ENCODE data around the gene ZNF24. TPM values are rescaled to one million over a fixed set of nuclear protein-coding genes. Genes with fewer than 3 reads are reported as not detected.

ZNF24 gene
- total and polyA plus RNA-seq, 2 experiments from 2014 or later = 23.6 to 32.3 TPM

DNA sequence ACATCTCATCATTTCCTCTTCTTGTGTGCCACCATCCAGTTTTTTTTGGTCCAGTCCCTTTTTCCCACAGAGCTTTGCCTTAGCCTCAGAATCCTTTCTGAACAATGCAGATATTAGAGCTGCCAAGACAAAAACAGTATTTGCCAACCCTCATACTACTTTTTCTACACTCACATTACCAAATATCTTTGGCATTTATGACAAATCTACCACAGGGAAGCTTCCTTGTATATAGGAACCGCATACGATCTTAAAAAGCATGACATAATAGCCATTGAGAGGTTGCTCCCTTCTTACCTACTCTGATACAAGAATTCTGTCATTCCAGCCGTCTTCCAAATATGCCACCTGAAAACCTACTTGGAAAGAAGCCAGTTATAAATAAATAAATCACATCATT lies 9.4 kb downstream of the ZNF24 start:
- Histone ChIP-seq H3K4me3 (no peak overlapping the region), H3K36me3 (ENCODE audit: low read depth) (peaks cover 74% of the 10 kb centered on the region), H3K79me2 (ENCODE audit: insufficient read depth) (peaks cover 49% of the 10 kb centered on the region), H3K4me1 (ENCODE audit: insufficient read depth) (no peaks in the 10 kb centered on the region), H3K9me3 (ENCODE audit: low read depth) (no peaks in the 10 kb centered on the region), H3K4me2 (ENCODE audit: unreplicated experiment) (no peak overlapping the region), H3K27ac (peak overlapping the region; percentile 11; the same call in 1 of the 2 replicates), H3K27me3 (replicated peaks; ENCODE audit: insufficient read depth) (no peaks in the 10 kb centered on the region), H3F3A (ENCODE audit: insufficient read depth) (peaks cover 46% of the 10 kb centered on the region), H2AFZ (no peak overlapping the region), H4K20me1 (ENCODE audit: insufficient read depth) (no peaks in the 10 kb centered on the region), H3K9me2 (ENCODE audit: insufficient read depth) (no peaks in the 10 kb centered on the region), H3K9ac (no peak overlapping the region)
- 75 to 80% methylated on average over 3 of the region's 3 CpGs for WGBS, 2 experiments (ENCODE audit: low coverage in 1 of 2, low lambda C conversion rate in 2 of 2, missing lambda C conversion rate in 2 of 2)
- TF ChIP-seq EZH2phosphoT487 (IDR thresholded peaks at IDR 0.05; ENCODE audit: insufficient read depth, low read depth) (no peak), EZH2 (IDR thresholded peaks at IDR 0.05; ENCODE audit: insufficient read depth, poor library complexity, severe bottlenecking) (no peak)
- in situ Hi-C loops (cut with MboI) = no loop called here
- peak; percentile 73 for DNase-seq

DNA sequence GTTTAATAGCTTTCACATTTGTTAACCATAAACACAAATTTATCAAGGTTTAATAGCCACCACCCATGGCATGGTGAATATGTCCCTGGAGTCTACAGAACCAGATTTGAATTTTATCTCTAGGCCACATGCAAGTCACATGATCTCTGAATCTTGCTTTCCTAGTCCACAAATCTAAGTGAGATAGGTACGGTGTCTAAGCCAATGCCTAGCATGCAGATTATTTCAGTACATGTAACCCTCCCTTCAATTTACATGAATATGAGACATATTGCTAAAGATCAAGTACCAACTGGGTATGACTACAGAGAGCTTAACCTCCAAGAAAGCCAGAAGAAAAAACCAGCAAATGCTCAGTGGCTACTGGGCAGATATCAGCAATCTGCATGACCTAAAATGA lies 10.0 kb downstream of the ZNF24 start:
- Histone ChIP-seq H3K79me2 (ENCODE audit: insufficient read depth) (peaks cover 43% of the 10 kb centered on the region), H3K4me3 (no peak overlapping the region), H3K9ac (no peak overlapping the region), H3K4me2 (ENCODE audit: unreplicated experiment) (no peak overlapping the region), H4K20me1 (ENCODE audit: insufficient read depth) (no peaks in the 10 kb centered on the region), H3K9me2 (ENCODE audit: insufficient read depth) (no peaks in the 10 kb centered on the region), H3F3A (ENCODE audit: insufficient read depth) (peaks cover 46% of the 10 kb centered on the region), H3K4me1 (ENCODE audit: insufficient read depth) (no peaks in the 10 kb centered on the region), H3K9me3 (ENCODE audit: low read depth) (no peaks in the 10 kb centered on the region), H3K27ac (peak overlapping the region; percentile 11; the same call in 1 of the 2 replicates), H2AFZ (no peak overlapping the region), H3K36me3 (ENCODE audit: low read depth) (peaks cover 68% of the 10 kb centered on the region), H3K27me3 (replicated peaks; ENCODE audit: insufficient read depth) (no peaks in the 10 kb centered on the region)
- TF ChIP-seq EZH2phosphoT487 (IDR thresholded peaks at IDR 0.05; ENCODE audit: insufficient read depth, low read depth) = no peak
- TF ChIP-seq EZH2 (IDR thresholded peaks at IDR 0.05; ENCODE audit: insufficient read depth, poor library complexity, severe bottlenecking) = no peak
- WGBS, 2 experiments (ENCODE audit: low coverage in 1 of 2, low lambda C conversion rate in 2 of 2, missing lambda C conversion rate in 2 of 2) = 95 to 100% methylated on average over 1 of the region's 1 CpG
- no peak for DNase-seq
- in situ Hi-C loops (cut with MboI) = no loop called here

DNA sequence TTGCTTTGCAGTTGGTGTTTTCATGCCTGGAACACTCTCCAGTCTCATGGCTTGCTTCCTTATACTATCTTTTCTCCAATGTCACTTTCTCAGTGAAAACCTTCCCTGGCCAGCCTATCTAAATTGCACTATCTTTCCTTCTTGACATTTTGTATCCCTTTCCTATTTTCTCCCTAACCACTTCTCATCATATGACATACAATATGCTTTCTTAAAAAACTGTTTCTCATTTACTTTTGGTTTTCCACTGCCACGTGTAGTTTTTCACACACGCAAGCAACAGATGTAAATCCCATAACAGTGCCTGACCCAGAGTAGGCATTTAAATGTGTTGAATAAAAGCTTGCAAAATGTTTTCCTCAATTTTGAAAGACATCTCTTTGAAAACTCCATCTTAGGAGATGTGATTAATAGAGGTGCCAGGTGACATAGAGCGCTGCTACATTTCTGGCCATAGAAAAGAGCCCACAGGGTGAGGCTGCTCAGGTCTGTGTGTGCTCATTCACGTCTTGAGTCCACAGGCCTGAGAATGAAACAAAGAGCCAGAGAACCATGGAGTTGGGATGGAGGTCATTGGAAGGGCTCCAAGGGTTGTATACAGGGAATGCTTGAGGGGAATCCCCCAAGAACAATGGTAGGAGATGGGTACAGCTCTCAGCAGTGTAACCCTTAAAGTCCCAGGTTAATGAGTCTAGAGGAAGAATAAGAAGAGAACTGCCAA lies 12.7 kb downstream of the ZNF24 start:
- H3K9me3 ChIP-seq (ENCODE audit: low read depth) = no peaks in the 10 kb centered on the region
- no peak for DNase-seq
- H3K27ac ChIP-seq = no peak overlapping the region
- H3K36me3 ChIP-seq (ENCODE audit: low read depth) = peaks cover 45% of the 10 kb centered on the region
- no peak overlapping the region for H2AFZ ChIP-seq
- H3K4me3 ChIP-seq = no peak overlapping the region
- H3K4me2 ChIP-seq (ENCODE audit: unreplicated experiment) = no peak overlapping the region
- in situ Hi-C loops (cut with MboI) = no loop called here
- no peaks in the 10 kb centered on the region for H3K4me1 ChIP-seq (ENCODE audit: insufficient read depth)
- H3K27me3 ChIP-seq (replicated peaks; ENCODE audit: insufficient read depth) = no peaks in the 10 kb centered on the region
- TF ChIP-seq EZH2 (IDR thresholded peaks at IDR 0.05; ENCODE audit: insufficient read depth, poor library complexity, severe bottlenecking) (no peak), EZH2phosphoT487 (IDR thresholded peaks at IDR 0.05; ENCODE audit: insufficient read depth, low read depth) (no peak)
- no peaks in the 10 kb centered on the region for H4K20me1 ChIP-seq (ENCODE audit: insufficient read depth)
- no peaks in the 10 kb centered on the region for H3K9me2 ChIP-seq (ENCODE audit: insufficient read depth)
- no peak overlapping the region for H3K9ac ChIP-seq
- 57 to 64% methylated on average over 4 of the region's 4 CpGs for WGBS, 2 experiments (ENCODE audit: low coverage in 1 of 2, low lambda C conversion rate in 2 of 2, missing lambda C conversion rate in 2 of 2)
- peaks cover 39% of the 10 kb centered on the region for H3F3A ChIP-seq (ENCODE audit: insufficient read depth)
- H3K79me2 ChIP-seq (ENCODE audit: insufficient read depth) = peaks cover 16% of the 10 kb centered on the region; the same call in 1 of the 2 replicates

DNA sequence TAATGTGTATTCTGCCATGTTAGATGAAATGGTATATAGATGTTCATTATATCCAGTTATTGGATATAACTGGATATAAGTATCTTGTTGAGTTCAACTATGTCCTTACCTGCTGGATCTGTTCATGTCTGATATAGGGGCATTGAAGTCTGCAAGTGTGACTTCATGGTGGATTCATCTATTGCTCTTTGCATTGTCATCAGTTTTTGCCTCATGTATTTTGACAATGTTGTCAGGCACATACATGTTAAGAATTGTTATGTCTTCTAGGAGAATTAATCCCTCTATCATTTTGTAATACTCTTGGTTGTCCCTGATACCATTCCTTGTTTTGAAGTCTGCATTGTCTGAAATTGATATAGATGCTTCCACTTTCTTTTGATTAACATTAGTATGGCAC lies 15.4 kb downstream of the ZNF24 start:
- peaks cover 3% of the 10 kb centered on the region; the same call in 1 of the 2 replicates for H3K79me2 ChIP-seq (ENCODE audit: insufficient read depth)
- H3K36me3 ChIP-seq (ENCODE audit: low read depth) = peaks cover 29% of the 10 kb centered on the region
- H2AFZ ChIP-seq = no peak overlapping the region
- in situ Hi-C loops (cut with MboI) = no loop called here
- no peak overlapping the region for H3K27ac ChIP-seq
- no peak for DNase-seq
- no peaks in the 10 kb centered on the region for H3K27me3 ChIP-seq (replicated peaks; ENCODE audit: insufficient read depth)
- TF ChIP-seq EZH2phosphoT487 (IDR thresholded peaks at IDR 0.05; ENCODE audit: insufficient read depth, low read depth) (no peak), EZH2 (IDR thresholded peaks at IDR 0.05; ENCODE audit: insufficient read depth, poor library complexity, severe bottlenecking) (no peak)
- H3K4me2 ChIP-seq (ENCODE audit: unreplicated experiment) = no peak overlapping the region
- no peaks in the 10 kb centered on the region for H3K9me3 ChIP-seq (ENCODE audit: low read depth)
- no peak overlapping the region for H3K9ac ChIP-seq
- no peaks in the 10 kb centered on the region for H4K20me1 ChIP-seq (ENCODE audit: insufficient read depth)
- H3K4me3 ChIP-seq = no peak overlapping the region
- peaks cover 28% of the 10 kb centered on the region for H3F3A ChIP-seq (ENCODE audit: insufficient read depth)
- no peaks in the 10 kb centered on the region for H3K9me2 ChIP-seq (ENCODE audit: insufficient read depth)
- H3K4me1 ChIP-seq (ENCODE audit: insufficient read depth) = peaks cover 7% of the 10 kb centered on the region; the same call in 1 of the 2 replicates
